HCT116 (cell line): ENCODE results near the gene PIP4K2C. TPM values are rescaled to one million over a fixed set of nuclear protein-coding genes. Genes with fewer than 3 reads are reported as not detected.

Experiments
- ATAC-seq: fragments of 200-7000 bp; cut with Tn5 transposase; 2 replicates; pipeline ENCODE4 v1.9.1; 2020; ENCODE audit warnings: mild to moderate bottlenecking, moderate library complexity
- BruUV-seq: library from RNA; stranded (reverse); fragments of 400-500 nt; replicated peaks from 2 replicates; lab custom pipeline; 2021; lab: Mats Ljungman, UMichigan
- CTCF ChIA-PET: fragments of 300-600 bp; sonication (Branson Sonifier 250); formaldehyde crosslinking; loops from one replicate; lab custom pipeline; 2021; ENCODE audit warnings: antibody characterized with exemption; lab: Charles Lee
- POLR2A ChIA-PET: fragments of 300-600, 350-600 bp; sonication (Branson Sonifier 250); formaldehyde crosslinking; loops from one replicate; lab custom pipeline; 2021; ENCODE audit warnings: antibody characterized with exemption; lab: Charles Lee
- RAD21 ChIA-PET, 2 experiments: fragments of 300-600 bp; sonication (Branson Sonifier 250); formaldehyde crosslinking; loops; one replicate each; lab custom pipeline; 2023; ENCODE audit warnings: low total read pairs in 2 of 2; ENCODE audit not compliant: uncharacterized antibody in 2 of 2, unreplicated experiment in 2 of 2, low non-redundant PET in 1 of 2; lab: Charles Lee
- DNase-seq: peaks from one replicate; pipeline ENCODE4 v3.0.0-alpha.2; 2010; ENCODE audit warnings: low read depth, low spot score
- H2AFZ ChIP-seq: fragments of 200-600 bp; shearing (Covaris generic), sonication (generic); 2 replicates; pipeline ENCODE4 v1.6.1; 2017; ENCODE audit warnings: low read depth, mixed run types, mixed read lengths, antibody characterized with exemption, low read length; ENCODE audit not compliant: poor library complexity, severe bottlenecking
- H3K27ac ChIP-seq: 2 replicates; pipeline ENCODE4 v1.5.1; 2012; ENCODE audit warnings: low read depth, low read length
- H3K27me3 ChIP-seq: fragments of 200-600 bp; sonication (generic); 2 replicates; pipeline ENCODE4 v1.6.1; 2016; ENCODE audit warnings: mixed run types, low read length, mixed read lengths; ENCODE audit not compliant: insufficient read depth
- H3K36me3 ChIP-seq, 2 experiments: fragments of 200-500 bp in 1 of 2; fragments of 200-600 bp in 1 of 2; sonication (Bioruptor generic) in 1 of 2; sonication (generic) in 1 of 2; 2 replicates each; pipeline versions ENCODE4 v1.5.1 to v1.6.1; 2014 to 2016; ENCODE audit warnings: low read length in 2 of 2, inconsistent platforms in 1 of 2, mixed read lengths in 1 of 2, mixed run types in 1 of 2; ENCODE audit not compliant: insufficient read depth in 2 of 2, control insufficient read depth in 1 of 2
- H3K4me1 ChIP-seq, 2 experiments: fragments of 200-600 bp in 1 of 2; sonication (generic) in 1 of 2; 2 replicates each; pipeline versions ENCODE4 v1.5.1 to v1.6.1; 2012 to 2017; ENCODE audit warnings: low read length in 2 of 2, inconsistent platforms in 1 of 2, mild to moderate bottlenecking in 1 of 2, mixed read lengths in 1 of 2, mixed run types in 1 of 2, moderate library complexity in 1 of 2; ENCODE audit not compliant: insufficient read depth in 2 of 2, control insufficient read depth in 1 of 2
- H3K4me2 ChIP-seq: fragments of 200-600 bp; sonication (generic); 2 replicates; pipeline ENCODE4 v1.6.1; 2017; ENCODE audit warnings: mixed run types, low read length, mixed read lengths
- H3K4me3 ChIP-seq, 2 experiments: fragments of 200-600 bp in 1 of 2; sonication (generic) in 1 of 2; replicated peaks in 1 of 2; 2 replicates each; pipeline ENCODE4 v1.5.1; 2011 to 2016; ENCODE audit warnings: low read length in 2 of 2, control low read depth in 1 of 2, low read depth in 1 of 2, mild to moderate bottlenecking in 1 of 2, mixed read lengths in 1 of 2, mixed run types in 1 of 2
- H3K79me2 ChIP-seq: fragments of 200-600 bp; sonication (generic); 2 replicates; pipeline ENCODE4 v1.6.1; 2017; ENCODE audit warnings: mild to moderate bottlenecking, mixed run types, low read length, moderate library complexity, mixed read lengths; ENCODE audit not compliant: insufficient read depth
- H3K9ac ChIP-seq: fragments of 200-600 bp; sonication (generic); 2 replicates; pipeline ENCODE4 v1.6.1; 2016; ENCODE audit warnings: low read length, mixed read lengths
- H3K9me2 ChIP-seq: fragments of 200-600 bp; sonication (generic), shearing (Covaris generic); 2 replicates; pipeline ENCODE4 v1.6.1; 2017; ENCODE audit warnings: mixed run types, mild to moderate bottlenecking, moderate library complexity; ENCODE audit not compliant: insufficient read depth
- H3K9me3 ChIP-seq, 2 experiments: fragments of 200-500 bp in 1 of 2; fragments of 200-600 bp in 1 of 2; sonication (Bioruptor generic) in 1 of 2; sonication (generic) in 1 of 2; 2 replicates each; pipeline ENCODE4 v1.6.1; 2014 to 2017; ENCODE audit warnings: low read length in 2 of 2, mixed read lengths in 2 of 2, inconsistent platforms in 1 of 2, low read depth in 1 of 2, mild to moderate bottlenecking in 1 of 2, mixed run types in 1 of 2, moderate library complexity in 1 of 2; ENCODE audit not compliant: control insufficient read depth in 1 of 2, insufficient read depth in 1 of 2
- H4K20me1 ChIP-seq: fragments of 200-600 bp; sonication (generic), shearing (Covaris generic); 2 replicates; pipeline ENCODE4 v1.6.1; 2017; ENCODE audit warnings: mixed run types, mild to moderate bottlenecking, moderate library complexity; ENCODE audit not compliant: insufficient read depth
- CBX3 ChIP-seq: IDR thresholded peaks from 2 replicates; pipeline ENCODE4 v1.6.1; 2012; ENCODE audit warnings: low read depth
- CEBPB ChIP-seq: IDR thresholded peaks from 2 replicates; pipeline ENCODE4 v1.6.1; 2012; ENCODE audit warnings: low read depth
- CTCF ChIP-seq, 3 experiments: fragments of 200-600 bp in 1 of 3; sonication (generic) in 1 of 3; IDR thresholded peaks in 2 of 3; conservative IDR thresholded peaks in 1 of 3; 2 replicates each; pipeline ENCODE4 v1.5.1; 2012 to 2017; ENCODE audit warnings: low read depth in 2 of 3, low read length in 2 of 3, antibody characterized with exemption in 1 of 3, borderline replicate concordance in 1 of 3, control low read depth in 1 of 3, mild to moderate bottlenecking in 1 of 3, mixed read lengths in 1 of 3, mixed run types in 1 of 3, moderate library complexity in 1 of 3; ENCODE audit not compliant: insufficient read depth in 1 of 3
- EGR1 ChIP-seq: IDR thresholded peaks from 2 replicates; pipeline ENCODE4 v1.6.1; 2012; ENCODE audit warnings: low read depth
- ELF1 ChIP-seq: IDR thresholded peaks from 2 replicates; pipeline ENCODE4 v1.6.1; 2012; ENCODE audit warnings: low read depth, borderline replicate concordance
- POLR2A ChIP-seq: IDR thresholded peaks from 2 replicates; pipeline ENCODE4 v1.7.0; 2011; ENCODE audit warnings: borderline replicate concordance; ENCODE audit not compliant: insufficient read depth, insufficient read length; ENCODE audit errors: extremely low read depth
- POLR2AphosphoS5 ChIP-seq: IDR thresholded peaks from 2 replicates; pipeline ENCODE4 v1.6.1; 2011; ENCODE audit warnings: mild to moderate bottlenecking, low read depth, low read length, moderate library complexity
- SRF ChIP-seq: IDR thresholded peaks from 2 replicates; pipeline ENCODE4 v1.6.1; 2012; ENCODE audit warnings: low read depth
- ZBTB33 ChIP-seq: IDR thresholded peaks from 2 replicates; pipeline ENCODE4 v1.6.1; 2011; ENCODE audit warnings: mild to moderate bottlenecking, low read length, moderate library complexity; ENCODE audit not compliant: insufficient replicate concordance; ENCODE audit errors: extremely low read depth
- ZNF274 ChIP-seq: fragments of 200-500 bp; sonication (Bioruptor generic); IDR thresholded peaks from 2 replicates; pipeline ENCODE4 v1.6.1; 2014; ENCODE audit warnings: mild to moderate bottlenecking, low read depth, low read length, inconsistent platforms
- intact Hi-C: fragments of 100-400 bp; cut with micrococcal nuclease; formaldehyde crosslinking; loops from 2 replicates; pipeline ENCODE4 v1.10.0; 2022
- total RNA-seq: library from RNA; stranded (reverse); gene quantifications from one replicate; pipeline ENCODE4 v1.2.1, GENCODE V29; 2021; ENCODE audit not compliant: unreplicated experiment

PIP4K2C gene
- total RNA-seq, 1 experiment from 2014 or later = 38.4 TPM

- CTCF ChIA-PET = interaction anchor here (1.1 kb wide), 1 partner anchor 23 kb away, joined by 3 read pairs; no protein-coding TSS in a partner anchor
- intact Hi-C loops = no loop called here
- no peak for TF ChIP-seq POLR2AphosphoS5
- TF ChIP-seq SRF = no peak
- TF ChIP-seq ZNF274 = no peak
- no peak for TF ChIP-seq EGR1
- TF ChIP-seq CBX3 = no peak
- no peak for TF ChIP-seq ELF1
- no peak for TF ChIP-seq CTCF (IDR thresholded peaks at IDR 0.05 in 2 of 3, conservative IDR thresholded peaks at IDR 0.05 in 1 of 3; ENCODE audit: borderline replicate concordance in 1 of 3, insufficient read depth in 1 of 3, low read depth in 2 of 3, low read length in 2 of 3)
- no peak for TF ChIP-seq CEBPB
- no peak for TF ChIP-seq POLR2A
- TF ChIP-seq ZBTB33 = no peak
- TF ChIP-seq, all 23 proteins: peak for 0
- Histone ChIP-seq H3K9me2 (no peaks in the 10 kb centered on the region), H3K4me3 (no peak overlapping the region), H3K4me1 (peaks cover 9 to 16% of the 10 kb centered on the region in 2 experiments), H3K27me3 (no peaks in the 10 kb centered on the region), H3K79me2 (no peaks in the 10 kb centered on the region), H3K9ac (no peak overlapping the region), H3K9me3 (no peaks in the 10 kb centered on the region), H3K36me3 (no peaks in the 10 kb centered on the region), H2AFZ (no peak overlapping the region), H3K27ac (no peak overlapping the region), H4K20me1 (no peaks in the 10 kb centered on the region), H3K4me2 (peak overlapping the region; percentile 50; the same call in 1 of the 2 replicates)
- POLR2A ChIA-PET = no interaction called here
- BruUV-seq = no TSS peak
- ATAC-seq (no peak), DNase-seq (no peak)
- RAD21 ChIA-PET = no interaction called here
Observed at GRCh38 chr12:57560516-57560915, 30.5 kb upstream of the PIP4K2C start.
